Lower lobe of right lung (tissue), 2 donors: ENCODE measurements around the gene PCDH8. TPM values are rescaled to one million over a fixed set of nuclear protein-coding genes. Genes with fewer than 3 reads are reported as not detected.

Source experiments
- ATAC-seq, 2 donors: fragments of 200-7000 bp; cut with Tn5 transposase; one replicate each; pipeline ENCODE4 v1.9.1; 2020 to 2022; ENCODE audit warnings: mild to moderate bottlenecking in 2 of 2, moderate library complexity in 2 of 2
- DNase-seq: peaks from one replicate; pipeline ENCODE4 v3.0.0-alpha.2; 2020
- H3K27ac ChIP-seq: fragments of 200-600 bp; one replicate; pipeline ENCODE4 v1.8.0; 2022
- H3K27me3 ChIP-seq: fragments of 200-600 bp; one replicate; pipeline ENCODE4 v1.8.0; 2022; ENCODE audit warnings: low read depth
- H3K36me3 ChIP-seq: fragments of 200-600 bp; one replicate; pipeline ENCODE4 v1.8.0; 2022; ENCODE audit warnings: mild to moderate bottlenecking
- H3K4me1 ChIP-seq: fragments of 200-600 bp; one replicate; pipeline ENCODE4 v1.8.0; 2022
- H3K4me3 ChIP-seq: fragments of 200-600 bp; one replicate; pipeline ENCODE4 v1.8.0; 2022; ENCODE audit warnings: mild to moderate bottlenecking
- H3K9me3 ChIP-seq: fragments of 200-600 bp; one replicate; pipeline ENCODE4 v1.8.0; 2022
- intact Hi-C: fragments of 100-400 bp; cut with DNase I; formaldehyde crosslinking; loops from one replicate; pipeline ENCODE4 v1.11.0; 2022
- total RNA-seq: library from RNA; stranded (reverse); fragmentation: NEBNext Ultra II Directional; extraction: Animal tissue kit (Norgen Biotek cat#: 25700); gene quantifications from one replicate; pipeline ENCODE4 v1.2.1, GENCODE V29; 2021
- TF ChIP-seq, protein P1 (sequence below): fragments of 200-600 bp; IDR thresholded peaks from one replicate; pipeline ENCODE4 v1.8.0; 2022; ENCODE audit warnings: antibody characterized with exemption, mild to moderate bottlenecking
- donor health status: DM: no; HTN: yes; CAD: no; lungs with severe emphysema.

Gene PCDH8
- total RNA-seq, 1 donor from 2014 or later, result not detected

DNA sequence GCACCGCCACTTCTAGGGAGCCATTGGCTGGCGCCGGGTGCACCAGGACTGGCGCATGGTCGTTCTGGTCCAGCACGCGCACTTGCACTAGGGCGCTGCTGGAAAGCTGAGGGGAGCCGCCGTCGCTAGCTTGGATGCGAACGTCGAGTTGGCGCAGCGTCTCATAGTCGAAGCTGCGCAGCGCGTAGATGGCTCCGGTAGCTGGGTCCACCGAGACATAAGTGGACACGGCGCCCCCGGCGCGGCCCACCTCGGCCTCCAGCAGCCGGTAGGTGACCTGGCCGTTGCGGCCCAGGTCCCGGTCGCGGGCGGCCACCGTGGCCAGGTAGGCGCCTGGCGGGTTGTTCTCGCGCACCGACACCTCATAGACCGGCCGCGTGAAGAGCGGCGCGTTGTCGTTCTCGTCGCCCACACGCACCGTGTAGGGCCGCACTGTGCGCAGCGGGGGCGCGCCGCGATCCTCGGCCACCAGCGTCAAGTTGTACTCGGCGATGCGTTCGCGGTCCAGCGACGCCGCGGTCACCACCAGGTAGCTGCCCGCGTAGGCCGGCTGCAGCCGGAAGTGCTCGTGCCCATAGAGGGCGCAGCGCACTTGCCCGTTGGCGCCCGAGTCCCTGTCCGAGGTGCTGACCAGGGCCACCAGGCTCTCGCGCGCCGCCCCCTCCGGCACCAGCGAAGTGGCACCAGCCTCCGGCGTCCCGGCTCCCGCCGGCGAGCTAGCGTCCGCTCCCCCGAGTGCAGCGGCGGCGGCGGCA is 1.7 kb downstream of the PCDH8 start:
- Histone ChIP-seq H3K4me3 (no peak overlapping the region), H3K4me1 (peaks cover 13% of the 10 kb centered on the region), H3K9me3 (no peaks in the 10 kb centered on the region), H3K27me3 (peaks cover 94% of the 10 kb centered on the region), H3K27ac (no peak overlapping the region), H3K36me3 (no peaks in the 10 kb centered on the region)
- DNase-seq, result peak; percentile 62
- TF ChIP-seq, protein P1, sequence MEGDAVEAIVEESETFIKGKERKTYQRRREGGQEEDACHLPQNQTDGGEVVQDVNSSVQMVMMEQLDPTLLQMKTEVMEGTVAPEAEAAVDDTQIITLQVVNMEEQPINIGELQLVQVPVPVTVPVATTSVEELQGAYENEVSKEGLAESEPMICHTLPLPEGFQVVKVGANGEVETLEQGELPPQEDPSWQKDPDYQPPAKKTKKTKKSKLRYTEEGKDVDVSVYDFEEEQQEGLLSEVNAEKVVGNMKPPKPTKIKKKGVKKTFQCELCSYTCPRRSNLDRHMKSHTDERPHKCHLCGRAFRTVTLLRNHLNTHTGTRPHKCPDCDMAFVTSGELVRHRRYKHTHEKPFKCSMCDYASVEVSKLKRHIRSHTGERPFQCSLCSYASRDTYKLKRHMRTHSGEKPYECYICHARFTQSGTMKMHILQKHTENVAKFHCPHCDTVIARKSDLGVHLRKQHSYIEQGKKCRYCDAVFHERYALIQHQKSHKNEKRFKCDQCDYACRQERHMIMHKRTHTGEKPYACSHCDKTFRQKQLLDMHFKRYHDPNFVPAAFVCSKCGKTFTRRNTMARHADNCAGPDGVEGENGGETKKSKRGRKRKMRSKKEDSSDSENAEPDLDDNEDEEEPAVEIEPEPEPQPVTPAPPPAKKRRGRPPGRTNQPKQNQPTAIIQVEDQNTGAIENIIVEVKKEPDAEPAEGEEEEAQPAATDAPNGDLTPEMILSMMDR, result peak; percentile 39
- intact Hi-C loops, result no loop called here
- peak; percentile 41 to 54 for ATAC-seq

DNA sequence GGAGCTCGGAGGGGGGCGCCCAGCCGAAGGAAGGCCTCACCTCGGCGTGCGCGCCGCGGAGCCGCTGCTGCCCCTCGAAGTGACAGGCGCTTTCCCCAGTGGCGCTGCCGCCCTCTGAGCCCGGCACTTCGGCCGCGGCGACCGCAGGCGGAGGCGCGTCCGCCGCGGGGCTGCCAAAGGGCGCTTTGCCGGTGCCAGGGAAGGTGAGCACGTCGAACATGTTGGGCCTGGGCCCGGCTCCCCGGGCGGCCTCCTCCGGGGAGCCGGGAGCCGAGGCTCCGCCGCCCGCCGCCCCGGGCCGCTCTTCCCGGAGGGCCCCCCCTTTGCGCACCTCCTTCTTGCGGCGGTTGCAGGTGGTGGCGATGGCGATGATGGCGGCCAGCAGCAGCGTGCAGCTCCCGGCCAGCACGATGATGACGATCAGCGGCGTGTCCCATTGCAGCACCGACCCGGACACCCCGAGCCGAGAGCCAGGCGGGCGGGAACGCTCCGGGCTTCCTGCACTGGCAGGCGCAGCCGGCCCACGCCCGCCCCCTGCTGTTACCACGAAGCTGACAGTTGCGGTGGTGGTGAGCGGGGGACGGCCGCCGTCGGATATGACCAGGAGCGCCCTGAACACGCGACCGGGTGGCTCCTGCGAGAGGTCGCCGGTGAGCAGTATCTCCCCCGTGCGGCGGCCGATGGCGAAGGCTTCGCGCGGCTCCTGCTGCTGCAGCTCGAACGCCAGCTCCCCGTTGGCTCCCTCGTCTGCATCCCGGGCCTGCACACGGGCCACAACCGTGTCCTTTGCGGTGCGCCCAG is 2.5 kb downstream of the PCDH8 start:
- Histone ChIP-seq H3K36me3 (no peaks in the 10 kb centered on the region), H3K27me3 (peaks cover 88% of the 10 kb centered on the region), H3K4me3 (no peak overlapping the region), H3K27ac (no peak overlapping the region), H3K4me1 (peaks cover 7% of the 10 kb centered on the region), H3K9me3 (no peaks in the 10 kb centered on the region)
- ATAC-seq (peak in 1 of 2 donors; percentile 31), DNase-seq (peak; percentile 47)
- TF ChIP-seq, protein P1, result no peak
- intact Hi-C loops, result no loop called here

DNA sequence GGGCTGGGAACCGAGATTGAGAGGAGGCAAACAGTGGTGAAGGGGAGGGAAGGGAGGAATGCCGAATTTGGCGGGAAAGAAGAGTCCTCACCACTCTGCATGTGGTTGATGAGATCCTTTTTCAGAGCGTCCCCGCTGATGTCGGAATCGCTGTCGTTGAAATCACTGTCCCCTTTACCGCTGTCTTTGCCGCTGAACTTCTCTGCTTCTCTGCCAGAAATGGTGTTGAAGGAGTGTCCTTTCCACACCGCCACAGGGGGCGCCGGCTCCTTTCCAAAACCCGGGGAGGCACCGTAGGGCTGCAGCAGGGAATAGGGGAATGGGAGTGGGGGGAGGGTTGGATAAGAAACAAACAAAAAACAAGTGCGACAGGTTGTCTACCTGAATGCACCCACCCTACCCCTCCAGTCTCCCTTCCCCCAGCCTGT is 3.1 kb downstream of the PCDH8 start:
- H3K27me3 ChIP-seq, result peaks cover 86% of the 10 kb centered on the region
- H3K4me3 ChIP-seq, result no peak overlapping the region
- H3K27ac ChIP-seq, result no peak overlapping the region
- no peaks in the 10 kb centered on the region for H3K36me3 ChIP-seq
- H3K9me3 ChIP-seq, result no peaks in the 10 kb centered on the region
- TF ChIP-seq, protein P1, result no peak
- no peak for DNase-seq
- peaks cover 7% of the 10 kb centered on the region for H3K4me1 ChIP-seq
- intact Hi-C loops, result no loop called here
- no peak for ATAC-seq

DNA sequence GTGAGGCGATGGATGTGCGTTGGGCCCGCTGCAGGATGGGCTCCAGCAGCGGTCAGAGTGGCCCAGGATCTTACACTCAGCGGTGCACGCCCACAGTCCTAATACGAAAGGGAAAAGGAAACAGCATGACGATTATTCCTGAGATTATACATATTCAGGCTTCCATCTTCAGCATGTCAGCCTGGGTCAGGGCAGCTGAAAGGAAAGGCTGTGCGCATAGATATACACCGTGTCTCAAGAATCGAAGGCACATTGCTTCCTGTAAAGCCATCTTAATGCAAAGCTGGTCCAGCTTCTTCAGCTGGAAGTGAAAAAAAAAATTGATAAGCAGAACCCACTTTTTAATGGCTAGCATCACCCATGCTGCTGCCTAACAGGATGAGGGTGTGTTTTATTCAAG is 3.6 kb downstream of the PCDH8 start:
- ATAC-seq, result no peak
- Histone ChIP-seq H3K27ac (no peak overlapping the region), H3K4me1 (peaks cover 7% of the 10 kb centered on the region), H3K27me3 (peaks cover 86% of the 10 kb centered on the region), H3K9me3 (no peaks in the 10 kb centered on the region), H3K36me3 (no peaks in the 10 kb centered on the region), H3K4me3 (no peak overlapping the region)
- intact Hi-C loops, result no loop called here
- no peak for DNase-seq
- TF ChIP-seq, protein P1, result no peak

DNA sequence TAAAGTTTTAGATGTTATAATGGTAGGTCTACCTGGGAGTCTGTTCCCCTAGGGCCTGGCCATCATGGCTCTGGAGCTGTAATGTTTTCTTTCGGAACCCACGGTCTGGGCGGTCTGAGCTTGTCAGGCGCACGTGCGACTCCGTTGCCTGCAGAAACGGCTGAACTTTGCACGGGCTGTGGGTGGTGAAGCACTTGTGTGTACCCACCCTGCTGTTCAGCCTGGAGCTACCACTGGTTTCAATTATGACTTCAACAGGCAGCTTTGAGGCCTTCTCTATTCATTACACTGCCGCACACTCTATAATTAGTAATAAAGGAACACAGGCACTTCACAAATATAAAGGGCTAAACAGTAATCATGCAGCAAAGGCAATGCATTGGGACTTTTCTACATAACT is 6.0 kb downstream of the PCDH8 start:
- TF ChIP-seq, protein P1, result no peak
- Histone ChIP-seq H3K4me3 (no peak overlapping the region), H3K27ac (no peak overlapping the region), H3K36me3 (no peaks in the 10 kb centered on the region), H3K4me1 (peaks cover 7% of the 10 kb centered on the region), H3K27me3 (peaks cover 78% of the 10 kb centered on the region), H3K9me3 (no peaks in the 10 kb centered on the region)
- DNase-seq, result no peak
- ATAC-seq, result no peak
- intact Hi-C loops, result no loop called here
